ENCODE data around the gene EPB41L2.

EPB41L2 gene

DNA sequence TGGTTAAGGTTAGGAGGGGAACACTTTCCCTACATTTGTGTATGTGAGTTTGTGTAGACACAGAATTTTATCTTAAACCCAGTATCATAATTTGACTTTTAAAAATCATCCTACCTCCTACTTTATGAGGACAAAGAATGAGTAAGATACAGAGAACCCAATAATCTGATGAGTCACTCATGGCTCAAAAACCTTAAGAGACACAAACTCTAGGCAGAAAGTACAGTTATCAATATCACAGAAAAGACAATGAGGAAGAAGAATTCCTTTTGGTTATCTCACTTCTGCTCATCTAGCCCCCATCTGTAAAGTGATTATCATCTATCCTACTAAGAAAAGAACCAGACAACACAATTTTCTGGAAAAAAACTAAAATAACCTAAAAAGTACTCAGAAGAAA is 87.7 kb downstream of the EPB41L2 start:
- H3K4me3 ChIP-seq = no peak overlapping the region
- no peak overlapping the region for H3K4me2 ChIP-seq
- peaks cover 5% of the 10 kb centered on the region for H3K4me1 ChIP-seq
- H3K9ac ChIP-seq = no peak overlapping the region
- peaks cover 6% of the 10 kb centered on the region; the same call in 1 of the 2 replicates for H3K9me3 ChIP-seq
- no peak for TF ChIP-seq Cebpa-rat (IDR thresholded peaks at IDR 0.05)
- H3K36me3 ChIP-seq = no peaks in the 10 kb centered on the region
- H4K20me1 ChIP-seq = peaks cover 8% of the 10 kb centered on the region; the same call in 1 of the 2 replicates
- H3K27ac ChIP-seq = no peak overlapping the region
- H3K27me3 ChIP-seq = no peaks in the 10 kb centered on the region

DNA sequence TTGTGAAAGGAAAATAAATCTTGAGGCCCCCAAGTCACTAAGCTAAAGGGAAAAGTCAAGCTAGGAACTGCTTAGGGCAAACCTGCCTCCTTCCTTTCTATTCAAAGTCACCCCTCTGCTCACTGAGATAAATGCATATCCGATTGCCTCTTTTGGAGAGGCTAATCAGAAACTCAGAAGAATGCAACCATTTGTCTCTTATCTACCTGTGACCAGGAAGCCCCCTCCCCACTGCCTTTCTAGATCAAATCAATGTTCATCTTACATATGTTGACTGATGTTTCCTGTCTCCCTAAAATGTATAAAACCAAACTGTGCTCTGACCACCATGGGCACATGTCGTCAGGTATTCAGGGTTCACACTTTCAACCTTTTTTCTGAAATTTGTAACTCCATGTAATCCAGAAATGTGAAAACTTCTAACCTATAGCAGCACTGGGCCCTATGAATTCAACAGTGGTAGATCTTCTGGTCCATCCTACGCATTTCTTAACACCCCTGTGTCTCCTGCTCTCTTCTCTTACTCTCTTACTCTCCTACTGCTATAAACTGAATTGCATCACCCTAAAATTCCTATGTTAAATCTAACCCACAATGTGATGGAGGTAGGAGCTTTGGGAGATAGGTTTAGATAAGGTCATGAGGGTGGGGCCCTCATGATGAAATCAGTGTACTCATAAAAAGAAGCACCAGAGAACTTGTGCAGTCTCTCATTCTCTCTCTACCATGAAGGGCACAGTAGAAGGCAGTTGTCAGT is 89.3 kb downstream of the EPB41L2 start:
- no peak overlapping the region for H3K4me3 ChIP-seq
- H4K20me1 ChIP-seq = peaks cover 15% of the 10 kb centered on the region; the same call in 1 of the 2 replicates
- TF ChIP-seq Cebpa-rat (IDR thresholded peaks at IDR 0.05) = no peak
- no peaks in the 10 kb centered on the region for H3K36me3 ChIP-seq
- peaks cover 6% of the 10 kb centered on the region; the same call in 1 of the 2 replicates for H3K9me3 ChIP-seq
- no peaks in the 10 kb centered on the region for H3K27me3 ChIP-seq
- no peak overlapping the region for H3K27ac ChIP-seq
- no peak overlapping the region for H3K9ac ChIP-seq
- H3K4me2 ChIP-seq = no peak overlapping the region
- no peaks in the 10 kb centered on the region for H3K4me1 ChIP-seq

DNA sequence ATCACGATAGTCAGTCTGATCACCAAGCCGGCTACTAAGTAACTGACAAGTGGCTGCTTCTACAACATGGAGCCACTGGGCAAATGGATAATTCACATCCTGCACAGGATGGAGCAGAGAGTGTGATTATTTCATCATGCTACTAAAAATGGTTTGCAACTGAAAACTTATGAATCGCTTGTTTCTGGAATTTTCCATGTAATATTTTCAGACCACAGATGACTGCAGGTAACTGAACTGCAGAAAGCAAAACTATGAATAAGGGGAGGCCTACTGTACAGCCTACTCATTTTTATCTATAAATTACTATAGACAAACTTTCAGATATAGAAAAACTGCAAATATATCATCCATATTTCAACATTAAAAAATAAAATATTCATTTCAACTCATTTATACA is 91.5 kb downstream of the EPB41L2 start:
- Histone ChIP-seq H3K36me3 (no peaks in the 10 kb centered on the region), H3K4me1 (no peaks in the 10 kb centered on the region), H3K9me3 (no peaks in the 10 kb centered on the region; the same call in 1 of the 2 replicates), H3K9ac (no peak overlapping the region), H3K27ac (no peak overlapping the region), H4K20me1 (peaks cover 26% of the 10 kb centered on the region; the same call in 1 of the 2 replicates), H3K4me2 (no peak overlapping the region), H3K4me3 (no peak overlapping the region), H3K27me3 (no peaks in the 10 kb centered on the region)
- TF ChIP-seq Cebpa-rat (IDR thresholded peaks at IDR 0.05) = no peak

DNA sequence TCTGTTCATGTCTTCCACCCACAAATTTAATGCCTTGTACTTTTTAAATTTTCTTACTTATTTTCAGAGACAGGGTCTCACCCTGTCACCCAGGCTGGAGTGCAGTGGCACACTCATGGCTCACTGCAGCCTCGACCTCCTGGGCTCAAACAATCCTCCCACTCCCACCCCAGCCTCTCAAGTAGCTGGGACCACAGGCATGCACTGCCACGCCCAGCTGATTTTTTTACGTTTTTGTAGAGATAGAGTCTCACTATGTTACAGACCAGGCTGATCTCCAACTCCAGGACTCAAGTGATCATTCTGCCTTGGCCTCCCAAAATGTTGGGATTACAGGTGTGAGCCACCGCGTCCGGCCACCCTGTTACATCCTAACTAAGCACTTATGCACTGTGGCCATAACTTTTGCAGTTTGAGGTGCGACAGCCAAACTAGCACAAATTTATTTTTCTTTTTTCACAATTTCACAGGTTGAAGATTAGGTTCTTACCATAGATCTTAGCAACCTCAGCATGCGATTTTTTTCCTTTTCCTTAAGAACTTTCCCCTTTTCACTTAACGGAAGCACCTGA is 92.1 kb downstream of the EPB41L2 start:
- no peak for TF ChIP-seq Cebpa-rat (IDR thresholded peaks at IDR 0.05)
- no peaks in the 10 kb centered on the region for H3K9me3 ChIP-seq
- H3K36me3 ChIP-seq = no peaks in the 10 kb centered on the region
- no peak overlapping the region for H3K27ac ChIP-seq
- no peaks in the 10 kb centered on the region for H3K27me3 ChIP-seq
- no peak overlapping the region for H3K4me2 ChIP-seq
- H3K4me3 ChIP-seq = no peak overlapping the region
- no peak overlapping the region for H3K9ac ChIP-seq
- H3K4me1 ChIP-seq = no peaks in the 10 kb centered on the region
- peaks cover 32% of the 10 kb centered on the region; the same call in 1 of the 2 replicates for H4K20me1 ChIP-seq

DNA sequence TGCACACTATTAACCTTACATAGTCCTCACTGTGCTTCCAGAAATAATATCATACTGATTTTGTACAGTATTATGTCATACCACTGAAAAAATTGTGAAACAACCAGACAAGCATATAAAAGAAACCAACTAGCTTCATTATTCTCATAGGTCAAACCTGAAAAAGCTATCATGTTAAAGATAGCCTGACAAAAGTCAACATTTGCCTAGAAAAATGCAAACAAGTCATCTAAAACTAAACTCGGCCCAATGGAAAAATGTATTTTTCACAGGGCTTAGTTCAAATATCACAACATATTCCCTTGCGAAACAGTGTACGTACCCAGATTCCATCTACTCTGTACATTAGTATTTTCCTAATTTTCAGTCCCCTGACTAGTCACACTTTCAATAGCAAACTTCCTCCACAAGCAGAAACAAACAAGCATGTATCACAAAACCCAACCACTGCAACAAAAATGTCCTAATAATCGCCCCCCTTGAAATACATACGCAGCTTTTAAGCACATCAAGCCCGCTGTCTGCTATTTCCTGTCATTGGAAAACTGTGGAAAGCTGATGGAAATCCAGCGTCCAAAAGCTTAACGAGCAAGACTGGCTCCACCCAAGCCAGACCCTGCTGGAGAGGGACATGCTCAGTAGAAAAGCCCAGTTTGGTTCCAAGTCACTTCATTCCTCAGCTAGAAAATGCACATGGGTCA is 93.1 kb downstream of the EPB41L2 start:
- Histone ChIP-seq H4K20me1 (peaks cover 34% of the 10 kb centered on the region; the same call in 1 of the 2 replicates), H3K27me3 (no peaks in the 10 kb centered on the region), H3K27ac (no peak overlapping the region), H3K36me3 (no peaks in the 10 kb centered on the region), H3K4me1 (no peaks in the 10 kb centered on the region), H3K9me3 (no peaks in the 10 kb centered on the region), H3K4me3 (no peak overlapping the region), H3K4me2 (no peak overlapping the region), H3K9ac (no peak overlapping the region)
- TF ChIP-seq Cebpa-rat (IDR thresholded peaks at IDR 0.05) = no peak

DNA sequence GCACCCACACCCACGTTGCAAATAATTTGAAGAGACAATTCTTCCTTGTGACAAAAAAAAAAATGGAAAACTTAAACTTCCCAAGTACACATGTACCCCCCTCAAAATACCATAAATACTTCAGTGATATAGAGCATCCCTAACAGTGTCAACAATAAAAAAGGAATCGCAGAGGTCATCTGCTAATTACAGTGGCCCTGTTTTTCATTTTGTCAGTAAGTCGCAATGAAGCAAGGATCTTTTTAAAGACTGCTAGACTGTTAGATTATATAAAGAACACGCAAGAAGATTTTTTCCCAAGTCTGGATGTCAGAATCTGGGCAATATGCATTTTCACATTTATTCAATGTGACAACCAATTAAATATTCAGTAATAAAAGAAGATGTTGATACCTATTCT is 93.9 kb downstream of the EPB41L2 start:
- peaks cover 34% of the 10 kb centered on the region; the same call in 1 of the 2 replicates for H4K20me1 ChIP-seq
- no peak overlapping the region for H3K4me3 ChIP-seq
- H3K4me1 ChIP-seq = no peaks in the 10 kb centered on the region
- no peak for TF ChIP-seq Cebpa-rat (IDR thresholded peaks at IDR 0.05)
- H3K4me2 ChIP-seq = no peak overlapping the region
- no peaks in the 10 kb centered on the region for H3K27me3 ChIP-seq
- H3K9me3 ChIP-seq = no peaks in the 10 kb centered on the region
- H3K27ac ChIP-seq = no peak overlapping the region
- H3K36me3 ChIP-seq = no peaks in the 10 kb centered on the region
- no peak overlapping the region for H3K9ac ChIP-seq

DNA sequence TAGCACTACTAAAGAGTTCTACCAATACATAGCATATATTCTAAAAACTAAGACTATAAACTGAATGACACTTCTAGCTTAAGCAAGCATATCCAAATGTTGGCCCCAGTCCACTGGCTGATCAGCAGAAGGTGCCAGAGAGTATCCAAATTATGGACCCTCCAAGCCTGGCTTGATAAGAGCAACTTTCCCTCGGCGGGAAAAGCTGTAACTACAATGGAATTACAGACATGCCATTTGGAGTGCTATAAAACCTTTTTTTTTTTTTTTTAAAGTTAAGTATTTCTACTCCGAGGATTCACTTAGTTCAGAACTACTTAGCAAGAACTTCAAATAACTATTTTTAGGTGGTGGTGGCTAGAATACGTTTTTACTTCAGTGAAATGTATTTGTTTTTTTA is 94.6 kb downstream of the EPB41L2 start:
- Histone ChIP-seq H3K36me3 (no peaks in the 10 kb centered on the region), H3K4me3 (no peak overlapping the region), H3K9me3 (no peaks in the 10 kb centered on the region), H3K27me3 (no peaks in the 10 kb centered on the region), H3K4me2 (no peak overlapping the region), H3K27ac (no peak overlapping the region), H3K9ac (no peak overlapping the region), H4K20me1 (peaks cover 34% of the 10 kb centered on the region; the same call in 1 of the 2 replicates), H3K4me1 (no peaks in the 10 kb centered on the region)
- no peak for TF ChIP-seq Cebpa-rat (IDR thresholded peaks at IDR 0.05)

DNA sequence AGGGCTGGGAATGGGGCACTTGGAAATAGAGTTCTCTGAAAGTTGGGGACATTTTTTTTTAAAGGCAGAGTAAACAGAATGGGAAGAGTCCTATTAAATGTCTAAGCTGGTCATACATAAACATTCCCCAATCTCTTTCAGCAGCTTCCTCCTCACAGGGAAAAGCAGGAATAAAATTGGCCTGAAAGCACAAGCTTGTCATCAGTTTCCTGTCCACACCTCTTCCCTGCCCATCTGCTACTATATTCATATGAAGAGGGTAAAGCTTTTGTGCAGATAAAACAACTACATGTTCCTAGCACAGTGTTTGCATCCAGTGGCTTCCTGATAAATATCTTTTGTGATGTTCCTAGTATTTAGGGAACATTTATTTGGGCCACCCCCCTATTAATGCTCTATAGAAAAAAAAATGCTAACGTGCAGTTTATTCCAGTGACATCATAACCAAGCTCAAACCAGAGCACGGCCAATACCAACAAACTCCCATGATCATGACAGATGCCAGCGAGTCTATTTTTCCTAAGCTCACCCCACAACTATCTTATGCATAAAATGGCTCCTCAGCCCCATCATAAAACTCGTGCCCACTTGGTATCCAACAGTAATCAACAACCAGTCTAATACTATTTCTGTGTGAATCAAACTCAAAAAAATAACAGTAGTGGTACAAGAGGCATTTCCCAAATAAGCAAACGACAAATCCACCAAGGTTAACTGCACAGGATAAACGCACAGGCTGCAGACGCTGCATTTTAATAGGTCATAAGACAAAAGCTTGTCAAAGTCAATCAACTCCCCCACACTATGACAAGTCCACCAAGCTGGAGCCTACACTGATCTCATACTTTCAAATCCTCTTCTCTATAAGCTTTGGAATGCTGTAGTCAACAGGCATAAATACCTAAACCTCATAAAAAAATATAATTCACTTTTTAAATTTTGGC is 95.3 kb downstream of the EPB41L2 start:
- peaks cover 34% of the 10 kb centered on the region; the same call in 1 of the 2 replicates for H4K20me1 ChIP-seq
- H3K27me3 ChIP-seq = no peaks in the 10 kb centered on the region
- H3K27ac ChIP-seq = no peak overlapping the region
- H3K4me2 ChIP-seq = no peak overlapping the region
- no peaks in the 10 kb centered on the region for H3K4me1 ChIP-seq
- H3K9ac ChIP-seq = no peak overlapping the region
- H3K36me3 ChIP-seq = peaks cover 3% of the 10 kb centered on the region; the same call in 1 of the 2 replicates
- TF ChIP-seq Cebpa-rat (IDR thresholded peaks at IDR 0.05) = no peak
- H3K9me3 ChIP-seq = peaks cover 3% of the 10 kb centered on the region; the same call in 1 of the 2 replicates
- no peak overlapping the region for H3K4me3 ChIP-seq

Data from BLaER1 (cell line).